Neural progenitor cell (in vitro differentiated cells): ENCODE results near the gene BRINP3. TPM values are rescaled to one million over a fixed set of nuclear protein-coding genes. Genes with fewer than 3 reads are reported as not detected.
"Not testable (repeated sequence)": the region's sequence is repeated elsewhere in the genome, so short reads cannot be mapped to it uniquely, and the experiment has no call there.

ENCODE experiments used
- DNase-seq: peaks from one replicate; pipeline ENCODE4 v3.0.0-alpha.2; 2016; ENCODE audit warnings: low spot score
- H2AFZ ChIP-seq: fragments of 200-600 bp; sonication (generic); replicated peaks from 2 replicates; pipeline ENCODE4 v1.6.1; 2016; ENCODE audit warnings: antibody characterized with exemption
- H3F3A ChIP-seq: fragments of 200-600 bp; sonication (generic); 2 replicates; pipeline ENCODE4 v1.6.1; 2016; ENCODE audit warnings: antibody characterized with exemption, low read depth
- H3K27ac ChIP-seq: fragments of 200-600 bp; sonication (generic); 2 replicates; pipeline ENCODE4 v1.5.1; 2016; ENCODE audit warnings: mild to moderate bottlenecking
- H3K27me3 ChIP-seq: fragments of 200-600 bp; sonication (generic); 2 replicates; pipeline ENCODE4 v1.6.1; 2016; ENCODE audit warnings: mild to moderate bottlenecking, moderate library complexity
- H3K36me3 ChIP-seq: fragments of 200-600 bp; sonication (generic); 2 replicates; pipeline ENCODE4 v1.5.1; 2016
- H3K4me1 ChIP-seq: fragments of 200-600 bp; sonication (generic); 2 replicates; pipeline ENCODE4 v1.6.1; 2016; ENCODE audit warnings: mixed run types
- H3K4me2 ChIP-seq: fragments of 200-600 bp; sonication (generic); 2 replicates; pipeline ENCODE4 v1.6.1; 2016
- H3K4me3 ChIP-seq: fragments of 200-600 bp; sonication (generic); 2 replicates; pipeline ENCODE4 v1.5.1; 2016
- H3K79me2 ChIP-seq: fragments of 200-600 bp; sonication (generic); 2 replicates; pipeline ENCODE4 v1.6.1; 2016; ENCODE audit warnings: low read depth
- H3K9ac ChIP-seq: fragments of 200-600 bp; sonication (generic); 2 replicates; pipeline ENCODE4 v1.6.1; 2016
- H3K9me3 ChIP-seq: fragments of 200-600 bp; sonication (generic); 2 replicates; pipeline ENCODE4 v1.5.1; 2016; ENCODE audit warnings: low read depth
- H4K20me1 ChIP-seq: fragments of 200-600 bp; sonication (generic); 2 replicates; pipeline ENCODE4 v1.6.1; 2016; ENCODE audit warnings: low read depth
- H3K27ac Mint-ChIP-seq: 3 replicates; pipeline ENCODE4 v1.8.0; 2021; ENCODE audit warnings: mixed read lengths
- H3K27me3 Mint-ChIP-seq: 2 replicates; pipeline ENCODE4 v1.8.0; 2022; ENCODE audit warnings: low read depth, mild to moderate bottlenecking, inconsistent platforms, moderate library complexity, mixed read lengths; ENCODE audit not compliant: insufficient read depth
- H3K36me3 Mint-ChIP-seq: 3 replicates; pipeline ENCODE4 v1.8.0; 2021; ENCODE audit warnings: mixed read lengths
- H3K4me1 Mint-ChIP-seq: 3 replicates; pipeline ENCODE4 v1.8.0; 2021; ENCODE audit warnings: mixed read lengths
- H3K4me3 Mint-ChIP-seq: 3 replicates; pipeline ENCODE4 v1.8.0; 2021; ENCODE audit warnings: mild to moderate bottlenecking, moderate library complexity, mixed read lengths
- H3K9me3 Mint-ChIP-seq: 3 replicates; pipeline ENCODE4 v1.8.0; 2020; ENCODE audit warnings: mixed read lengths
- CTCF ChIP-seq: fragments of 200-600 bp; sonication (generic); IDR thresholded peaks from 2 replicates; pipeline ENCODE4 v1.5.1; 2017; ENCODE audit warnings: antibody characterized with exemption, mild to moderate bottlenecking
- EZH2 ChIP-seq: fragments of 200-600 bp; sonication (generic); IDR thresholded peaks from 2 replicates; pipeline ENCODE4 v1.6.1; 2017; ENCODE audit warnings: antibody characterized with exemption, mild to moderate bottlenecking, moderate library complexity
- EZH2phosphoT487 ChIP-seq: fragments of 200-600 bp; sonication (generic); IDR thresholded peaks from 2 replicates; pipeline ENCODE4 v1.6.1; 2017; ENCODE audit warnings: antibody characterized with exemption
- total RNA-seq: library from RNA; depleted of rRNA; stranded (reverse); fragments of >200 nt; gene quantifications from 2 replicates; pipeline ENCODE4 v1.2.3, GENCODE V29; 2015; ENCODE audit warnings: low replicate concordance

Gene BRINP3
- total RNA-seq, 1 donor from 2014 or later: not detected

GRCh38 chr1:190124068-190124467 is 353.6 kb downstream of the BRINP3 start:
- Histone ChIP-seq H3K4me1 (no peaks in the 10 kb centered on the region), H2AFZ (no peak overlapping the region), H3K36me3 (no peaks in the 10 kb centered on the region), H3K9me3 (no peaks in the 10 kb centered on the region), H3K9ac (no peak overlapping the region), H3K4me2 (no peak overlapping the region), H3K79me2 (no peaks in the 10 kb centered on the region), H3F3A (no peaks in the 10 kb centered on the region), H3K4me3 (no peak overlapping the region), H3K27ac (no peak overlapping the region), H4K20me1 (no peaks in the 10 kb centered on the region), H3K27me3 (no peaks in the 10 kb centered on the region)
- Mint-ChIP-seq H3K4me1 (no peaks in the 10 kb centered on the region), H3K4me3 (no peak overlapping the region), H3K27ac (no peak overlapping the region), H3K27me3 (no peaks in the 10 kb centered on the region), H3K9me3 (no peaks in the 10 kb centered on the region), H3K36me3 (no peaks in the 10 kb centered on the region)
- no peak for DNase-seq
- TF ChIP-seq CTCF: peak; percentile 19
- TF ChIP-seq EZH2: no peak

GRCh38 chr1:190120564-190120963 is 357.1 kb downstream of the BRINP3 start:
- not testable (repeated sequence) for DNase-seq, H3K4me2 ChIP-seq, H3F3A ChIP-seq, H3K36me3 Mint-ChIP-seq, H3K79me2 ChIP-seq, H2AFZ ChIP-seq, H3K4me3 Mint-ChIP-seq, H3K4me1 Mint-ChIP-seq, H4K20me1 ChIP-seq, H3K4me3 ChIP-seq, H3K9ac ChIP-seq, H3K27me3 ChIP-seq, H3K27ac ChIP-seq, H3K27me3 Mint-ChIP-seq, H3K9me3 ChIP-seq, H3K9me3 Mint-ChIP-seq, H3K4me1 ChIP-seq, H3K36me3 ChIP-seq, H3K27ac Mint-ChIP-seq

- H3K4me1 ChIP-seq: no peaks in the 10 kb centered on the region
- Mint-ChIP-seq H3K27ac (no peak overlapping the region), H3K27me3 (no peaks in the 10 kb centered on the region), H3K4me3 (no peak overlapping the region), H3K36me3 (no peaks in the 10 kb centered on the region), H3K4me1 (no peaks in the 10 kb centered on the region), H3K9me3 (no peaks in the 10 kb centered on the region)
- H3K27ac ChIP-seq: no peak overlapping the region
- H4K20me1 ChIP-seq: no peaks in the 10 kb centered on the region
- TF ChIP-seq EZH2phosphoT487: no peak
- no peak for TF ChIP-seq CTCF
- no peak for TF ChIP-seq EZH2
- H3K4me2 ChIP-seq: no peak overlapping the region
- H2AFZ ChIP-seq: peak overlapping the region; percentile 60
- no peaks in the 10 kb centered on the region for H3K79me2 ChIP-seq
- H3F3A ChIP-seq: no peaks in the 10 kb centered on the region
- peak; percentile 9 for DNase-seq
- no peaks in the 10 kb centered on the region for H3K27me3 ChIP-seq
- H3K4me3 ChIP-seq: no peak overlapping the region
- no peaks in the 10 kb centered on the region for H3K36me3 ChIP-seq
- no peak overlapping the region for H3K9ac ChIP-seq
- H3K9me3 ChIP-seq: no peaks in the 10 kb centered on the region
These were observed 358.0 kb downstream of the BRINP3 start for GRCh38 chr1:190119683-190120082.

GRCh38 chr1:190116921-190117320 is 360.7 kb downstream of the BRINP3 start:
- Histone ChIP-seq H4K20me1 (no peaks in the 10 kb centered on the region), H3K4me3 (no peak overlapping the region), H3K36me3 (no peaks in the 10 kb centered on the region), H3K27ac (no peak overlapping the region), H3K4me1 (no peaks in the 10 kb centered on the region), H3K9ac (no peak overlapping the region), H2AFZ (no peak overlapping the region), H3K4me2 (no peak overlapping the region), H3F3A (no peaks in the 10 kb centered on the region), H3K79me2 (no peaks in the 10 kb centered on the region), H3K9me3 (no peaks in the 10 kb centered on the region), H3K27me3 (no peaks in the 10 kb centered on the region)
- H3K9me3 Mint-ChIP-seq: no peaks in the 10 kb centered on the region
- no peak for DNase-seq
- H3K36me3 Mint-ChIP-seq: no peaks in the 10 kb centered on the region
- TF ChIP-seq CTCF (no peak), EZH2 (no peak), EZH2phosphoT487 (no peak)
- H3K27me3 Mint-ChIP-seq: peaks cover 2% of the 10 kb centered on the region
- H3K4me3 Mint-ChIP-seq: no peak overlapping the region
- no peaks in the 10 kb centered on the region for H3K4me1 Mint-ChIP-seq
- no peak overlapping the region for H3K27ac Mint-ChIP-seq
